ENCODE measurements around the gene SFTPD. TPM values are rescaled to one million over a fixed set of nuclear protein-coding genes. Genes with fewer than 3 reads are reported as not detected.

Gene SFTPD
- total and polyA plus RNA-seq, 2 donors (not counting 1 experiment from before 2014, with no cell fraction given): not detected

GRCh38 chr10:79981450-79982361 is 32.8 kb upstream of the SFTPD start:
- DNase-seq (ENCODE audit: low read depth in 2 of 2): peak; percentile 12 to 41
- H3K9me3 ChIP-seq (ENCODE audit: control insufficient read depth, insufficient read depth, low read depth, low read length): no peaks in the 10 kb centered on the region
- no peak overlapping the region for H3K27ac ChIP-seq (ENCODE audit: insufficient read depth, low read length)
- H3K4me3 ChIP-seq (replicated peaks in 1 of 4; ENCODE audit: control extremely low read depth in 1 of 4, insufficient read depth in 1 of 4, low read depth in 3 of 4, low read length in 4 of 4): peak overlapping the region; percentile 23 to 54 (median 30)
- H2AFZ ChIP-seq (ENCODE audit: low read length): peak overlapping the region; percentile 77
- H4K20me1 ChIP-seq (ENCODE audit: control insufficient read depth, extremely low read depth, insufficient read depth, low read length): no peaks in the 10 kb centered on the region
- H3K79me2 ChIP-seq (ENCODE audit: control insufficient read depth, insufficient read depth, low read length): no peaks in the 10 kb centered on the region
- no peak overlapping the region for H3K9ac ChIP-seq (ENCODE audit: insufficient read depth, low read length)
- no peak for TF ChIP-seq CTCF (conservative IDR thresholded peaks at IDR 0.05 in 1 of 2, IDR thresholded peaks at IDR 0.05 in 1 of 2; ENCODE audit: low read depth in 1 of 2, low read length in 2 of 2)
- TF ChIP-seq EZH2 (IDR thresholded peaks at IDR 0.05; ENCODE audit: low read length, missing control alignments): no peak
- peak overlapping the region; percentile 85 for H3K4me2 ChIP-seq (ENCODE audit: extremely low read depth, insufficient read depth, low read length)
- H3K27me3 ChIP-seq (ENCODE audit: control insufficient read depth, insufficient read depth, low read length): peaks cover 34% of the 10 kb centered on the region
- no peaks in the 10 kb centered on the region for H3K4me1 ChIP-seq (ENCODE audit: control insufficient read depth, extremely low read depth, insufficient read depth, low read length)
- H3K36me3 ChIP-seq (ENCODE audit: control insufficient read depth, insufficient read depth, low read length): no peaks in the 10 kb centered on the region

GRCh38 chr10:79980711-79981110 is 31.8 kb upstream of the SFTPD start:
- no peaks in the 10 kb centered on the region for H3K4me1 ChIP-seq (ENCODE audit: control insufficient read depth, extremely low read depth, insufficient read depth, low read length)
- no peak for TF ChIP-seq CTCF (conservative IDR thresholded peaks at IDR 0.05 in 1 of 2, IDR thresholded peaks at IDR 0.05 in 1 of 2; ENCODE audit: low read depth in 1 of 2, low read length in 2 of 2)
- TF ChIP-seq EZH2 (IDR thresholded peaks at IDR 0.05; ENCODE audit: low read length, missing control alignments): no peak
- H3K9ac ChIP-seq (ENCODE audit: insufficient read depth, low read length): no peak overlapping the region
- H4K20me1 ChIP-seq (ENCODE audit: control insufficient read depth, extremely low read depth, insufficient read depth, low read length): no peaks in the 10 kb centered on the region
- no peak overlapping the region for H2AFZ ChIP-seq (ENCODE audit: low read length)
- no peak overlapping the region for H3K27ac ChIP-seq (ENCODE audit: insufficient read depth, low read length)
- no peaks in the 10 kb centered on the region for H3K79me2 ChIP-seq (ENCODE audit: control insufficient read depth, insufficient read depth, low read length)
- H3K4me2 ChIP-seq (ENCODE audit: extremely low read depth, insufficient read depth, low read length): no peak overlapping the region
- H3K27me3 ChIP-seq (ENCODE audit: control insufficient read depth, insufficient read depth, low read length): peaks cover 32% of the 10 kb centered on the region
- DNase-seq (ENCODE audit: low read depth in 2 of 2): no peak
- no peaks in the 10 kb centered on the region for H3K36me3 ChIP-seq (ENCODE audit: control insufficient read depth, insufficient read depth, low read length)
- no peaks in the 10 kb centered on the region for H3K9me3 ChIP-seq (ENCODE audit: control insufficient read depth, insufficient read depth, low read depth, low read length)
- no peak overlapping the region for H3K4me3 ChIP-seq (replicated peaks in 1 of 4; ENCODE audit: control extremely low read depth in 1 of 4, insufficient read depth in 1 of 4, low read depth in 3 of 4, low read length in 4 of 4)

GRCh38 chr10:79979976-79980687 is 31.2 kb upstream of the SFTPD start:
- no peak overlapping the region for H3K27ac ChIP-seq (ENCODE audit: insufficient read depth, low read length)
- H3K36me3 ChIP-seq (ENCODE audit: control insufficient read depth, insufficient read depth, low read length): no peaks in the 10 kb centered on the region
- no peaks in the 10 kb centered on the region for H3K9me3 ChIP-seq (ENCODE audit: control insufficient read depth, insufficient read depth, low read depth, low read length)
- H3K79me2 ChIP-seq (ENCODE audit: control insufficient read depth, insufficient read depth, low read length): no peaks in the 10 kb centered on the region
- no peaks in the 10 kb centered on the region for H4K20me1 ChIP-seq (ENCODE audit: control insufficient read depth, extremely low read depth, insufficient read depth, low read length)
- no peak overlapping the region for H3K4me3 ChIP-seq (replicated peaks in 1 of 4; ENCODE audit: control extremely low read depth in 1 of 4, insufficient read depth in 1 of 4, low read depth in 3 of 4, low read length in 4 of 4)
- peaks cover 32% of the 10 kb centered on the region for H3K27me3 ChIP-seq (ENCODE audit: control insufficient read depth, insufficient read depth, low read length)
- H3K4me2 ChIP-seq (ENCODE audit: extremely low read depth, insufficient read depth, low read length): no peak overlapping the region
- H2AFZ ChIP-seq (ENCODE audit: low read length): no peak overlapping the region
- no peak for DNase-seq (ENCODE audit: low read depth in 2 of 2)
- no peaks in the 10 kb centered on the region for H3K4me1 ChIP-seq (ENCODE audit: control insufficient read depth, extremely low read depth, insufficient read depth, low read length)
- no peak for TF ChIP-seq EZH2 (IDR thresholded peaks at IDR 0.05; ENCODE audit: low read length, missing control alignments)
- no peak for TF ChIP-seq CTCF (conservative IDR thresholded peaks at IDR 0.05 in 1 of 2, IDR thresholded peaks at IDR 0.05 in 1 of 2; ENCODE audit: low read depth in 1 of 2, low read length in 2 of 2)
- H3K9ac ChIP-seq (ENCODE audit: insufficient read depth, low read length): no peak overlapping the region

All from fibroblast of lung (primary cell).